Transverse colon (tissue), 4 donors: Measurements from ENCODE around the gene BMPR1B. TPM values are rescaled to one million over a fixed set of nuclear protein-coding genes. Genes with fewer than 3 reads are reported as not detected.

Experiments used
- DNase-seq: peaks from one replicate; pipeline ENCODE4 v3.0.0-alpha.2; 2019
- H3K27ac ChIP-seq, 4 donors: fragments of 200-600 bp; sonication (generic); 2 replicates each; pipeline ENCODE4 v1.5.1; 2016 to 2018; ENCODE audit warnings: inconsistent platforms in 4 of 4
- H3K27me3 ChIP-seq: fragments of 200-600 bp; sonication (generic); 2 replicates; pipeline ENCODE4 v1.5.1; 2017; ENCODE audit warnings: inconsistent platforms
- H3K36me3 ChIP-seq, 4 donors: fragments of 200-600 bp; sonication (generic); 2 replicates each; pipeline ENCODE4 v1.5.1; 2017 to 2019; ENCODE audit warnings: inconsistent platforms in 4 of 4
- H3K4me1 ChIP-seq, 4 donors: fragments of 200-600 bp; sonication (generic); 2 replicates each; pipeline ENCODE4 v1.5.1; 2017 to 2020; ENCODE audit warnings: inconsistent platforms in 4 of 4
- H3K4me3 ChIP-seq, 4 donors: fragments of 200-600 bp; sonication (generic); 1 replicate in 1 of 4; 2 replicates in 3 of 4; pipeline versions ENCODE4 v1.5.1 to v1.6.1; 2017 to 2019; ENCODE audit warnings: inconsistent platforms in 4 of 4
- H3K9me3 ChIP-seq, 2 donors: fragments of 200-600 bp; sonication (generic); 2 replicates each; pipeline ENCODE4 v1.5.1; 2017 to 2019; ENCODE audit warnings: inconsistent platforms in 2 of 2
- CTCF ChIP-seq, 5 experiments: fragments of 200-600 bp in 3 of 5; fragments of 450-650 bp in 2 of 5; sonication (generic) in 3 of 5; IDR thresholded peaks; 1 replicate in 2 of 5; 2 replicates in 3 of 5; pipeline ENCODE4 v1.5.1; 2016 to 2017; ENCODE audit warnings: antibody characterized with exemption in 5 of 5, inconsistent platforms in 3 of 5, mild to moderate bottlenecking in 2 of 5, moderate library complexity in 1 of 5
- EP300 ChIP-seq: sonication (generic); formaldehyde crosslinking; IDR thresholded peaks from one replicate; pipeline ENCODE4 v1.6.1; 2017; ENCODE audit warnings: antibody characterized with exemption, low read depth
- POLR2A ChIP-seq: fragments of 450-650 bp; IDR thresholded peaks from one replicate; pipeline ENCODE4 v1.6.1; 2016; ENCODE audit warnings: antibody characterized with exemption, mild to moderate bottlenecking, moderate library complexity
- POLR2AphosphoS5 ChIP-seq, 3 donors: sonication (generic); formaldehyde crosslinking; IDR thresholded peaks; one replicate each; pipeline ENCODE4 v1.6.1; 2016; ENCODE audit warnings: antibody characterized with exemption in 3 of 3
- WGBS, 2 donors: methylation state at CpG; one replicate each; pipeline ENCODE4 v1.1.5; 2018; ENCODE audit warnings: low coverage in 1 of 2; 5-methylcytosine and 5-hydroxymethylcytosine counted together
- in situ Hi-C, 4 donors: fragments of 200-750 bp; cut with MboI; loops; one replicate each; pipeline versions ENCODE4 v1.15.0 to v1.15.1; 2017; ENCODE audit warnings: low sequenced_read_pairs in 3 of 4, low pct_ligation_motif_present in 1 of 4, low pct_unique_long_range_greater_than_20kb in 1 of 4
- intact Hi-C: fragments of 100-400 bp; cut with DNase I; formaldehyde crosslinking; loops from one replicate; pipeline ENCODE4 v1.15.1; 2023; ENCODE audit warnings: low total_unique reads
- total RNA-seq, 4 donors: library from RNA; depleted of rRNA; stranded (reverse); fragments of >200 nt; gene quantifications; one replicate each; pipeline ENCODE4 v1.1.0, GENCODE V29; 2016

Gene BMPR1B
- total RNA-seq, 4 donors from 2014 or later = 0.64 to 3.2 (median 0.68) TPM; not detected in 1

DNA sequence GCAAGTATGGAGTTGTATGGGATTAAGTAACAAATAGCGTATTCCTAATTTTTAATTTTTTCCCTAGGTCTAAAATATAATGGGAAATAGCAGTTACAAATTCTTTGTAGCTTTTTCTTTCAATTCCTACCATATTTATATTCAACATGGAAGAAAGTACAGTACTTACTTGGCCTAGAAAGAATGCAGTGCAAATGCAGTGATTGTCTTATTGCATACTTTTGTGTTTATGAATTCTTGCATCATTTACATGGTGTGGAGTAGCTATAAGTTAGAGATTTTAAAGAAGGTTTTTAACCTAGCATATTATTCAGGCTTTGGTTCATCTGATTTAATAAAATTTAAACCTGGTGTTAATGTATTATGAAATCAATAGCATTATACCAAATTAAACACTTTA, 263.3 kb downstream of the BMPR1B start:
- no peak overlapping the region for H3K4me3 ChIP-seq
- no peak for DNase-seq
- intact Hi-C loops = no loop called here
- WGBS, 2 donors = 96 to 100% methylated on average over 1 of the region's 1 CpG
- no peaks in the 10 kb centered on the region for H3K4me1 ChIP-seq
- H3K36me3 ChIP-seq = no peaks in the 10 kb centered on the region
- no peaks in the 10 kb centered on the region for H3K9me3 ChIP-seq
- TF ChIP-seq POLR2A (no peak), POLR2AphosphoS5 (IDR thresholded peaks at IDR 0.05) (no peak), EP300 (no peak), CTCF (IDR thresholded peaks at IDR 0.05) (no peak)
- in situ Hi-C loops = no loop called here
- H3K27ac ChIP-seq = no peak overlapping the region
- no peaks in the 10 kb centered on the region for H3K27me3 ChIP-seq

- WGBS, 2 donors = 64 to 77% methylated on average over 5 of the region's 5 CpGs
Measured at GRCh38 chr4:95023110-95023509, 265.4 kb downstream of the BMPR1B start.

DNA sequence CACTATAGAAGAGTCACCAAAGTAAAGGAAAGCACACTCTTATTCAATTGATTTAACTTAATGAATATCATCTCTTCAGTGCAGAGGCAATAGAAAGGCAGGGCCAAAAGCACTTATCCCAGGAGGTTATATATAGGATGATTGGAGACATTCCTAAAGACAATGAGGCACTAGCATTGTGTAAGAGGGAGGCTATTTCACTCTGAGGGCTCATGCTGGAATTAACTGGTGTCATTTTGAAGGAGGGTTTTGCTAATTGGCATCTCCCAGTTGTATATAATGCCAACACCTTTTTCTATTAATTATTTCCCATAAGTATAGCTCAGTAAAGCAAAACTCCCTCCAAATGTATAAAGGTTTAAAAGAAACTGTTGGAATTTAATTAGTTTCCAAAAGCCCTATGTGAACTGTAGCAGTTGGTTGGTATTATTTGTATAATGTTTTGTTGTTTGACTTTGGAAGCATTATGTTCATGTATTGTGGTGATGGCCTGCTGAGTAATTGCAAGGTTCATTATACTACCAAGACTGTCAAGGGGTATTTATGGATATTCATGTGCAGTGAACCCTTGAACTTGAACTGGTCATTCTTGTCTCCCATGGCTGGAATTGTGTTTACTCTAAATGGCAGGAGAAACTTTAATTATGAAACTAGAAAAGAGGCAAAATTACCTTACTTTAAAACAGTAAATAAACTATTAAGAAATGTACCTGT, 270.3 kb downstream of the BMPR1B start:
- intact Hi-C loops (no loop called here), in situ Hi-C loops (no loop called here)
- Histone ChIP-seq H3K27ac (no peak overlapping the region), H3K4me3 (no peak overlapping the region), H3K4me1 (no peaks in the 10 kb centered on the region), H3K9me3 (no peaks in the 10 kb centered on the region), H3K36me3 (no peaks in the 10 kb centered on the region), H3K27me3 (no peaks in the 10 kb centered on the region)
- DNase-seq = no peak
- TF ChIP-seq POLR2A (no peak), EP300 (no peak), POLR2AphosphoS5 (IDR thresholded peaks at IDR 0.05) (no peak), CTCF (IDR thresholded peaks at IDR 0.05) (no peak)

More at GRCh38 chr4:95023110-95023509, 265.4 kb downstream of the BMPR1B start:
- no peak for DNase-seq
- Histone ChIP-seq H3K9me3 (no peaks in the 10 kb centered on the region), H3K36me3 (no peaks in the 10 kb centered on the region), H3K27me3 (no peaks in the 10 kb centered on the region), H3K27ac (no peak overlapping the region), H3K4me3 (no peak overlapping the region), H3K4me1 (no peaks in the 10 kb centered on the region)
- in situ Hi-C loops = no loop called here
- no peak for TF ChIP-seq EP300
- no peak for TF ChIP-seq POLR2A
- no peak for TF ChIP-seq CTCF (IDR thresholded peaks at IDR 0.05)
- TF ChIP-seq POLR2AphosphoS5 (IDR thresholded peaks at IDR 0.05) = no peak
- intact Hi-C loops = no loop called here

DNA sequence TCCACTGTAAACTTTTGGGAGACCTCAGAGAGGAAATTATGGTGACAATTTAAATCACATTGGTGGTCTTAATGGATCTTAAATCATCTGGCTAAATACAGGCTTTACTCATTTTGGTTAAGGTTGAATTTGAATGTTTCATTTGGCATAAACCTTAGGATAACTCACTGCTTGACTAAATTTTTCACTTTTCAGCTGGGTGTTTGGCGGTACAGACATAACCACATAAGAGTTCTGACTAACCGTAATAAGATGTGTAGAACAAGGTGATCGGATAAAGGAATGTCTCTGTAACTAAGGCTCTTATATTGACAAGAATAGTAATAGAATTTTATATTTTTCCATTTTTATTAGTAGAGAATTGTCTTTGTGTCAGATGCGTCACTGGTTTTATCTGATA, 281.0 kb downstream of the BMPR1B start:
- no peak overlapping the region for H3K27ac ChIP-seq
- no peak overlapping the region for H3K4me3 ChIP-seq
- WGBS, 2 donors = 94 to 96% methylated on average over 4 of the region's 4 CpGs
- H3K36me3 ChIP-seq = no peaks in the 10 kb centered on the region
- no peaks in the 10 kb centered on the region for H3K27me3 ChIP-seq
- no peaks in the 10 kb centered on the region for H3K9me3 ChIP-seq
- intact Hi-C loops (loop anchor here (1.0 kb wide), 1 partner anchor 21 kb away; no protein-coding TSS in a partner anchor), in situ Hi-C loops (no loop called here)
- no peaks in the 10 kb centered on the region for H3K4me1 ChIP-seq
- no peak for DNase-seq
- TF ChIP-seq EP300 = no peak
- TF ChIP-seq POLR2AphosphoS5 (IDR thresholded peaks at IDR 0.05) = no peak
- no peak for TF ChIP-seq POLR2A
- no peak for TF ChIP-seq CTCF (IDR thresholded peaks at IDR 0.05)
